NCI-H446 (cell line): ENCODE results near the gene GSTO1.

Experiments
- DNase-seq, 2 experiments: peaks; one replicate each; lab custom pipeline; 2025; lab: John Stamatoyannopoulos, UW

The GSTO1 gene

DNA sequence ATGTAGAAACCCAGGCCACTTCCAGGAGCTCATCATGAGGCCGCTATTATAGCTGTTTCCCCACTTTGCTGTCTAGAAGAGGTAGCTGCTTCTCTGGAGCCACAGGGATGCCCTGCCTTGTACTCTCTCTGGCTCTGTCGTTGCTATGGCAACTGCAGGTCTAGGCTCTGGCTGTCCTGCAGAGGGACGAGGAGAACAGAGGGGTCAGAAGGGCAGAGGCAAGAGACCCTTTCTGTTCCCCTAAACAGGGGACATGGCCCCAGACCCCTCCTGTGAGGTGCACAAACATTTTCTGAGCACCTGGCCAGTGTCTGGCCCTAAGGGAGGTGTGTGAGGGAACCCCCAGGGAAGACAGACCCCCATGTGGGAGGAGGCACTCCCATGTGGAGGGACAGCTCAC lies 52.2 kb downstream of the GSTO1 start:
- no peak for DNase-seq

DNA sequence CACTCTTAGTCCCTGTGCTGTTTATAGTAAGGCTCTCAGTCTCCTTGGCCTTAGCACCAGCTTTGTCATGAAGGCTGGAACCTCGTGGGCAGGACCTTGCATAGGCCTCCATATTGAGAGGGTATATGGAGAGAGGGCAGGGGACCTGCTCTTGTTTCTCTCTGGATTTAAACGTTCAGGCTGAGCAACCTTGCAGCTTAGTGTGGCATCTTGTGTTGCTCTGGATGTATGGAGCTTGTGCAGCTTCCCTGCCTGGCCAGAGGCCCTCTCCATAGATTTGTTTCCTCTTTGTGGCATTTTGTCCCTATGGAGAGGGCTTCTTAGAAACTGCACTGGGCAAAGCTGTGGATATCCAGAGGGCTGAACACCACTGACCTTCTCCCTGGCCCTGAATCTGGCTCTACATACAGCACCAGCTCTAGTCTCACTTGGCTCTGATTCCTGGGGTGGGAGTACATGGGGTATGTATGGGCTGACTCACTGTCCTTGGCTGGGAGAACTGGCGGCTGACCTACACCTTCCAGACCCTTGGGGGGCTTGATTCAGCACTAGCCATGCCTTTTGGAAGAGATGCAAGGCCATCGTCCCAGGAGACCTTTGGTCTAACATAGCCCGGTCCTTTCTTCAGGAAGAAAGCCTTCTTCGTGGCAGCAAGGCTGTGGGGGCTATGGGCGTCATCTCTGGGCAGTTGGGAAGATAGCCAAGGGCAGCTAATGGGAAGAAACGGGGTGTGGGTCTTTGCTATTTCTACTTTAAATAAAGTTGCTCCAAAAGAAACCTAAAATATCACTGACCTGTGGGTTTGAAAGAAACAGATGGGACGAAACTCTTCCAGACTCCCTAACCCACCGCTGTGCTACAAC lies 53.1 kb downstream of the GSTO1 start:
- DNase-seq = no peak

DNA sequence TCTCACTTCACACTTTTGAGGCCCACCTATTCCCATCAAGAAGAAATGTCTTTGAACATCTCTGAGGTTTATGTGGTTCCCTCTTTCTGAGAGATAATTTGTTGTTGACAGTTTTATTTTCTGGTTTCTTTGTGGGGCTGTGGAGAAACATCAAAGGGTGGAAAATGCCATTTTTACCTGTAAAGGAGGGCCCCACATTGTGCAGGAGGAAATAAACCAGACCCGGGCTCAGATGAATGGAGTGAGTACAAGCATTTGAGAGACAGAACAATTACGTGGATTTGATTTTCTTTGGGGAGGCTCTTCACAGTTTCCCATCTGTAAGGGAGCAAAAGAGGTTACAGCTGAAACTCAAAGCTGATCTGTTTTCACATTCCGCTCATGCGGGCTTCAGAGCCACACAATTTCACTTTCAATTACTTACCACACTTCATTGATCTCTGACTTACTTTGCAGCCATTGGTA lies 53.8 kb downstream of the GSTO1 start:
- DNase-seq = no peak

DNA sequence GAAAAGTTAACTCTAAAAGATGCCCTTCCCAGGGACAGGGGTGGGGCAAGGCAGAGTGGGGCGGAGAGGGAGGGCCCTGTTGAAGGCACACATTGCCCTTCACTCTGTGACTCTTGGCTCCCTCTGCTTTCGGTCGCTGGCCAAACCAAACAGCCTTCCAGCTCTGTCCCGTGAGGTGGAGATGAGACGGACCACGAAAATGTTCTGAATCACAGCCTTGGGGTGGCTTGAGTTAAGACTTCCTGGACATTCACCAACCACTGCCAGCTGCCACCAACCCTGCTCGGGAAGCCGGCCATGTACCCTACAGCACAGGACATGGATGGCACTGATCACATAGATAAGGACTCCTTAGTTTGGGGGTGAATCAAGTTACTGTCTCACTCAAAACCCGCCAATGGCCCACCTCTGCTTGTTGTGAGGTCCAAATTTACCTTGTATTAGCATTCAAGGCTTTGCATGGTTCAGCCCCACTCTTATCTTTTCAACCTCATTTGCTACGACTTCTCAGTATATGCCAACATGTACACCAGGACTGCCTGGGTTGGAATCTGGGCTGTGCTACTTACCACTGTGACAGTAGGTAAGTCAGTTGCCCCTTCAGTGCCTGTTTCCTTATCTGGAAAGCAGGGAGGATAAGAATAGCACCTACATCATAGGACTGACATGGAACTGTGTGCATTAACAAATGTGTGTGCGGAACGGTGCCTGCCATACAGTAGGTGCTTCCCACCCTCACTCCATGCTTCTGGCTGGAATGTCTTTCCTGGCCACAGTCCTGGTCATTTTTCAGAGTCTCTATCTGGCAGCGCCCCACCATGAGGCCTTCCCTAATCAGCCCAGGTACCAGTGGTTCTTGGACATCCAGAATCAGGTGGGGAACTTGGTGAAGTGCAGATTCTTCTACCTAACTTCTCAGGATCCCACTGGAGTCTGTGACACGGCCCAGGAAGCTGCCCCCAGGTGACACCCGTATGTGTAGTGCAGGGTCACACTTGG lies 55.6 kb downstream of the GSTO1 start:
- DNase-seq = no peak

DNA sequence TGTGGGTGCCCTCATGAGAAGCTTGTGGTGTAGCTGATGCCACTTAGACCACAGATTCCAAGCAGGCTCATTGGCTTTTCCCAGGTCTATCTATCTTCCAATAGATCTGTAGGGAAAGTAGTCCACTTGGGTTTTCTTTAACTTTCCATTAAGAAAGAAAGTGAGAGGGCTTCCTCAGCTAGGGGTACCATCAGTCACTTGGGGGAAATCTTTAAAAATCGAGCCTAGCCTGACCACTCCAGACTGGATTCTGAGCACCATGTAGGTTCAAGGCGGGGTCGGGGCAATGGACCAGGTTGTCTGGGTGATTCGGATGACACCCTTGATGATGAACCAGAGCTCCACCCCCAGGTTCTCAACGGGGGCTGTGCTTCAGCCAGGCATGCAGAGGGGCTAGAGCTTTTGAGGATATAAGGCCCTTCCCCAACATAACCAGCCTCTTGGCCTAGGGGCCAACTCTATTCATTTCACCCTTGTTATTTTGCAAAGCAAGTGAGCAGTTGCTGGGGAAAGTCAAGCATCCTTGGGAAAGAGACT lies 56.6 kb downstream of the GSTO1 start:
- DNase-seq = no peak

DNA sequence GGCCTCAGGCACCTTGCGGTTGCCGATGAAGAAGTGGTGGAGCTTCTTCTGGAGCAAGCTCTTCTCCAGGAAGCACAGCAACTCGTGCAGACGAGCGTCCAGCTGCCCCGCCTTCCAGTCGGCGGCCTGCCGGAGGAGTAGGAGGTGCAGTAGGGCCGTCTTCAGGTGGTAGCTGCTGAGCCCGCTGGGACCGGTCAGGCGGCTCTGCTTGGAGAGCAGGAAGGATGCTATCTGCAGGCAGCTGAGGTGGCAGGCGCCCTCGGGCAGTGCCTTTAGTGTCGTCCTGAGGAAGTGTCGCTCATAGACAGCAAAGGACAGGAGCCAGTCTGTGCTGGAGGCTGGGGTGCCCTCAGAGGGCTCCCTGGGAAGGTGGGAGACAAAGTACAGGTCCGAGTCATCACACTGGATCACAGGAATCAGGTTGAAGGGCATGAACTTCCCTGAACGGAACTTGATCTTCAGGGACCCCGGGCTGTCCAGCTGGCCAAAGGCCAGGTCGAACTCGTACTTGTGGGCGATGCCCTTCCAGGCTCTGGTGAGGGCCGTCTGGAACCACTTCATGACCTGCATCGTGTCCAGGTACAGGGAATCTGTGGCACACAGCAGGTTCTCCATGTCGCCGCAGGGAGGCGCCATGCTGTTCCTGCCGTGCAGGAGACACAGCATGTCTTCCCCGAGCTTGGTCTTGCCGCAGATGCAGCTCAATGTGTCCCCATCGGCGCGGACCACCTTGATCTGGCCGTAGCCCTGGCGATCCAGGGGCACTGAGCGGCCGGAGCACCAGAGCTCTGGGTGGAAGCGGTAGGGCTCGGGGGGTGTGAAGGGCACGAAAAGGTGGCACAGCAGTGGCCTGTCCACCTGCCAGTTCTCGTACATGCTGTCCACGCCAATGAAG lies 60.1 kb downstream of the GSTO1 start:
- no peak for DNase-seq

DNA sequence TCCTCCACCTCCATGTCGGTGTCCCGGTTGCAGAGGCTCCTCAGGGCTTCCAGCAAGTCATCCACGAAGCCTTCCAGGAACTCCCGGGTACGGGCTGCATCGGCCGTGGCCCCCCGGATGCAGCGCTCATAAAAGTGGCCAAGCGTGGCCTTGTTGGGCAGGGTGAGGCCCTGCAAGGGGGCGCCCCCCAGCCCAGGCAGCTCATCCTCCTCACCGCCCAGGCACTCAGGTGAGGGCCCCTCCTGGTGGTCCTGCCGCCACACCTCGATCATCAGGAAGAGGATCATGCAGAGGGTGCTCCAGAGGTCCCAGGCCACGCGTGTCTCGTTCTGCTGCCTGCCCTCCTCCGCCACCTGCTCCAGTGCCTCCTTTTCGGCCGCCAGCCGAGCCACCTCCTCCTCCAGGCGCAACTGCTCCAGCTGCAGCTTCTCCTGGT lies 60.8 kb downstream of the GSTO1 start:
- no peak for DNase-seq

DNA sequence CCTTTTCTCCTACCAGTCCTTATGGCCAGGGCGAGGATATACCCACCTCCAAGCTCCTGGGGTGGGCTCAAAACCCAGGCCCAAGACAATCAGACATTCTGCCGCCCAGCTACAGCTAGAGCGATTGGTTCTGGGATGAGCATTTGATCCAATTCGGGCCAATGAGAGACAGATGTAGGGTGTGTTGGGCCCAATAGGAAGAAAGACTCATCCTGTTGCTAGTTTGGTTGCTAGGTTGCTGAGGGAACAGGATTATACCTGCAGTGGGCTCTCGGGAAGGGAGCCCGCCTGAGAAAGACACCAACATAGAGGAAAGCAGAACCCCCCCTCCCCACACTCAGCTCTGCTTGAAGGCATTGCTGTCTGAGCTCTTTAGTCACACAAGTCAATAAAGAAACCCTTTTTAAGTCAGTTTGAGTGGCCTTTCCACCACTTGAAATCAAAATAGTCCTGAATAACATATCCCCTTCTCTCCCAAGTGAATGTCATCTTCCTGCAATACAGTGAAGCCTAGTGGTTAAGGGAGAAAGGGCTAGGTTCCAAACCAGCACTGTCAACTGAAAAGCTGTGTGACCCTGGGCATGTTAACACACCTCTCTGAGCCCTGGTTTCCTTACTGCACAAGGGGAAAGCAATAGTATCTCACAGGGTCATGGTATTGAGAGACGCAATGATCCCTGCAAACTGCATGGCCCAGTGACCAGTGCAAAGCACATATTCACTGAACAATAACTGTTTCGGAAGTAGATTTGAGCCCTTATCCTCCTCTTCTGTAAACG lies 61.8 kb downstream of the GSTO1 start:
- no peak for DNase-seq
